Germinal center (tissue), 1 donor: ENCODE data around the gene CEACAM6.

Source experiments
- DNase-seq: peaks from one replicate; pipeline ENCODE4 v3.0.0; 2012; ENCODE audit warnings: mixed read lengths, low spot score

Gene CEACAM6

GRCh38 chr19:41796901-41797300 lies 41.6 kb downstream of the CEACAM6 start:
- no peak for DNase-seq

- no peak for DNase-seq
Observed at GRCh38 chr19:41799444-41800000, 44.2 kb downstream of the CEACAM6 start.

GRCh38 chr19:41801031-41801430 lies 45.7 kb downstream of the CEACAM6 start:
- DNase-seq = no peak

- DNase-seq = no peak
Observed at GRCh38 chr19:41801792-41802211, 46.5 kb downstream of the CEACAM6 start.

GRCh38 chr19:41802770-41803169 lies 47.4 kb downstream of the CEACAM6 start:
- peak; percentile 26 for DNase-seq

- peak; percentile 28 for DNase-seq
Observed at GRCh38 chr19:41804336-41804735, 49.0 kb downstream of the CEACAM6 start.

- DNase-seq = no peak
Observed at GRCh38 chr19:41807176-41807575, 51.8 kb downstream of the CEACAM6 start.

- no peak for DNase-seq
Observed at GRCh38 chr19:41808663-41809566, 53.6 kb downstream of the CEACAM6 start.

GRCh38 chr19:41810301-41810700 lies 55.0 kb downstream of the CEACAM6 start:
- DNase-seq = no peak

- no peak for DNase-seq
Observed at GRCh38 chr19:41811036-41811435, 55.7 kb downstream of the CEACAM6 start.

GRCh38 chr19:41811981-41812380 lies 56.7 kb downstream of the CEACAM6 start:
- no peak for DNase-seq

GRCh38 chr19:41813911-41814310 lies 58.6 kb downstream of the CEACAM6 start:
- DNase-seq = no peak

GRCh38 chr19:41815301-41815700 lies 60.0 kb downstream of the CEACAM6 start:
- DNase-seq = no peak

- DNase-seq = no peak
Observed at GRCh38 chr19:41816761-41817160, 61.4 kb downstream of the CEACAM6 start.

GRCh38 chr19:41821003-41821735 lies 65.8 kb downstream of the CEACAM6 start:
- DNase-seq = peak; percentile 88
